ENCODE measurements around the gene MYO5B.

MYO5B gene

DNA sequence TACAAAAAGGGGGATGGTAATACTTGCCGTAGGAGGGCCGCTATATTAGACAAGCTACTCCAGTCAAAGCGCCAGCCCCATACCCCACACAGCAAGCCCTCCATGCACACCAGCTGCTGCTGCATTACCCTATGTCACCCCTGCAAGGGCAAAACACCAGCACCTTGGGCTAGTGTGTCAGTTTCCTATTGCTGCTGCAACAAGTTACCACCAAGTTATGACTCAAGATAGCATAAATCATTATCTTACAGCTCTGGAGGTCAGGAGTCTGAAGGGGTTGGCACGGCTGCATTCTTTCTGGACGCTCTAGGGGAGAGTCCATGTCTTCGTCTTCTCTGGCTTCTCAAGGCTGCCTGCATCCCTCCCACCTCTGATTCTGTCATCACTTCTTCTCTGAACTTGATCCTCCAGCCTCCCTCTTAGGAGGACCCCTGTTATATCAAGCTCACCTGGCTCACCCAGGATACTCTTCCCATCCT is 293.0 kb downstream of the MYO5B start:
- H2AFZ ChIP-seq (ENCODE audit: low read length): no peak overlapping the region
- H3K9me3 ChIP-seq (replicated peaks; ENCODE audit: insufficient read depth, low read length): no peaks in the 10 kb centered on the region
- H3F3A ChIP-seq (ENCODE audit: insufficient read depth, low read length): no peaks in the 10 kb centered on the region
- H3K4me2 ChIP-seq (ENCODE audit: low read depth, low read length): no peak overlapping the region
- no peak overlapping the region for H3K9ac ChIP-seq (ENCODE audit: low read length)
- no peaks in the 10 kb centered on the region for H3K9me2 ChIP-seq (replicated peaks; ENCODE audit: insufficient read depth, low read length)
- no peak for TF ChIP-seq EZH2phosphoT487 (IDR thresholded peaks at IDR 0.05; ENCODE audit: low read length)
- TF ChIP-seq, protein P1, sequence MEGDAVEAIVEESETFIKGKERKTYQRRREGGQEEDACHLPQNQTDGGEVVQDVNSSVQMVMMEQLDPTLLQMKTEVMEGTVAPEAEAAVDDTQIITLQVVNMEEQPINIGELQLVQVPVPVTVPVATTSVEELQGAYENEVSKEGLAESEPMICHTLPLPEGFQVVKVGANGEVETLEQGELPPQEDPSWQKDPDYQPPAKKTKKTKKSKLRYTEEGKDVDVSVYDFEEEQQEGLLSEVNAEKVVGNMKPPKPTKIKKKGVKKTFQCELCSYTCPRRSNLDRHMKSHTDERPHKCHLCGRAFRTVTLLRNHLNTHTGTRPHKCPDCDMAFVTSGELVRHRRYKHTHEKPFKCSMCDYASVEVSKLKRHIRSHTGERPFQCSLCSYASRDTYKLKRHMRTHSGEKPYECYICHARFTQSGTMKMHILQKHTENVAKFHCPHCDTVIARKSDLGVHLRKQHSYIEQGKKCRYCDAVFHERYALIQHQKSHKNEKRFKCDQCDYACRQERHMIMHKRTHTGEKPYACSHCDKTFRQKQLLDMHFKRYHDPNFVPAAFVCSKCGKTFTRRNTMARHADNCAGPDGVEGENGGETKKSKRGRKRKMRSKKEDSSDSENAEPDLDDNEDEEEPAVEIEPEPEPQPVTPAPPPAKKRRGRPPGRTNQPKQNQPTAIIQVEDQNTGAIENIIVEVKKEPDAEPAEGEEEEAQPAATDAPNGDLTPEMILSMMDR (IDR thresholded peaks at IDR 0.05; ENCODE audit: low read length): no peak
- TF ChIP-seq EZH2 (optimal IDR thresholded peaks at IDR 0.05; ENCODE audit: low read depth, low read length): no peak
- no peaks in the 10 kb centered on the region for H3K4me1 ChIP-seq (ENCODE audit: low read length)
- no peak overlapping the region for H3K27ac ChIP-seq (ENCODE audit: low read length)
- H3K79me2 ChIP-seq (ENCODE audit: low read length): no peaks in the 10 kb centered on the region
- no peaks in the 10 kb centered on the region for H4K20me1 ChIP-seq (ENCODE audit: insufficient read depth, low read length)
- no peaks in the 10 kb centered on the region for H3K27me3 ChIP-seq (replicated peaks; ENCODE audit: insufficient read depth, low read length)
- DNase-seq: no peak
- no peak overlapping the region for H3K4me3 ChIP-seq (ENCODE audit: low read length)
- no peaks in the 10 kb centered on the region for H3K36me3 ChIP-seq (replicated peaks; ENCODE audit: insufficient read depth, low read length)

DNA sequence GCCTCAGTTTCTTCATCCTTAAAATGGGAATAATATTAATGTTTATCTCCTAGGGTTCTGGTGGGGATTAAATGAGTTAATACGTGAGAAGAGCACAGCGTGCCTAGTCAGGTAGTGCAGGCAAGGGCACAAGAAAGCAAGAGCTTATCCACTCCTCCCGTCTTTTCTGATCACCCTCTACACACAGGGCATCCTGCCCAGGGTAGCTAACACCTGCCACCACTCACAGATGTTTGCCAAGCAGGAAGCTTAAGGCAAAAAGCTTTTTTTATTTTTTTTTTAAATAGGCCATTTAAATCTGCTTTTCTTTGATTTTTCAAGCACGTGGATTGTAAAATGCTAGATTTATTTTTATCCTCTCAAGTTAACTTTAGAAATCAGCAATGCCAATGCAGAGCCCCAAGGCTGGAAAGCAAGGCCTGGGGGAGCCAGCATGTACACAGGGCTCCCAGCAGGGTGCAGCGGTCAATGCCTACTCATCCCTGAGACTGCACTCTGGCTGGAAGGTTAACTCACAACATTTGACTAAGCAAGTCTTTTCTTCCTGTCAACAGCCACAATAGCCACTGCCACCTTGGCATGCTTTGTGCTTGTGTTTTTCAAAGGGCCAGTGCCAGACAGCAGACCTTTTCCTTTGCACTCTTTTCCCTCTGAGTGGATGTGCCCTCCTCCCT is 295.2 kb downstream of the MYO5B start:
- no peak for TF ChIP-seq EZH2 (optimal IDR thresholded peaks at IDR 0.05; ENCODE audit: low read depth, low read length)
- TF ChIP-seq, protein P1 (IDR thresholded peaks at IDR 0.05; ENCODE audit: low read length): peak; percentile 13; the same call in 1 of the 2 replicates
- Histone ChIP-seq H3F3A (ENCODE audit: insufficient read depth, low read length) (no peaks in the 10 kb centered on the region), H3K4me3 (ENCODE audit: low read length) (no peak overlapping the region), H3K9ac (ENCODE audit: low read length) (no peak overlapping the region), H4K20me1 (ENCODE audit: insufficient read depth, low read length) (no peaks in the 10 kb centered on the region), H3K9me2 (replicated peaks; ENCODE audit: insufficient read depth, low read length) (no peaks in the 10 kb centered on the region), H3K9me3 (replicated peaks; ENCODE audit: insufficient read depth, low read length) (no peaks in the 10 kb centered on the region), H3K36me3 (replicated peaks; ENCODE audit: insufficient read depth, low read length) (no peaks in the 10 kb centered on the region), H3K27ac (ENCODE audit: low read length) (no peak overlapping the region), H3K4me2 (ENCODE audit: low read depth, low read length) (no peak overlapping the region), H3K4me1 (ENCODE audit: low read length) (no peaks in the 10 kb centered on the region), H3K27me3 (replicated peaks; ENCODE audit: insufficient read depth, low read length) (no peaks in the 10 kb centered on the region), H2AFZ (ENCODE audit: low read length) (no peak overlapping the region), H3K79me2 (ENCODE audit: low read length) (no peaks in the 10 kb centered on the region)
- DNase-seq: peak; percentile 16

DNA sequence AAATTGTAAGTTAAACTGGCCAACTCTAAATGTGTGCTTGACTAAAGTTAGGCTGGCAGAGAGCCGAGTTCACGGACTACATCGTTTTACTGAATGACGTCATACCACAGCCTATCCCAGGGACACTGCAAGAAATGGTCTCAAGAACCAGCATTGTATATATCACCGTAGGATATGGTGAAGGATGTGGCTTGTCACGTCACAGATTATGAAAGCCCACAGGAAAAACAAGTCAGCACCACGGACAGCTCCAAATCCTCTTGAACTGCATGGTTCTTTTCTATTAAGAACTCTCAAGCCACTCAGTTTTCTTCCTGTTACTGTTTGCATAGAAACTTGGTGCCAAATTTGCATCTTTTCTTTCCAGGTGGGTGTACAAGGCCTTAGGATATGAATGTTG is 296.5 kb downstream of the MYO5B start:
- no peak overlapping the region for H3K4me2 ChIP-seq (ENCODE audit: low read depth, low read length)
- H3K4me1 ChIP-seq (ENCODE audit: low read length): no peaks in the 10 kb centered on the region
- DNase-seq: peak; percentile 65

More for the DNA sequence above, 296.5 kb downstream of the MYO5B start:
- H3K36me3 ChIP-seq (replicated peaks; ENCODE audit: insufficient read depth, low read length): no peaks in the 10 kb centered on the region
- H3K27me3 ChIP-seq (replicated peaks; ENCODE audit: insufficient read depth, low read length): no peaks in the 10 kb centered on the region
- no peak overlapping the region for H2AFZ ChIP-seq (ENCODE audit: low read length)
- H3F3A ChIP-seq (ENCODE audit: insufficient read depth, low read length): no peaks in the 10 kb centered on the region
- H3K4me3 ChIP-seq (ENCODE audit: low read length): no peak overlapping the region
- H3K9me3 ChIP-seq (replicated peaks; ENCODE audit: insufficient read depth, low read length): no peaks in the 10 kb centered on the region
- TF ChIP-seq, protein P1 (IDR thresholded peaks at IDR 0.05; ENCODE audit: low read length): no peak
- TF ChIP-seq EZH2 (optimal IDR thresholded peaks at IDR 0.05; ENCODE audit: low read depth, low read length): no peak
- TF ChIP-seq EZH2phosphoT487 (IDR thresholded peaks at IDR 0.05; ENCODE audit: low read length): no peak
- H3K9ac ChIP-seq (ENCODE audit: low read length): no peak overlapping the region
- H4K20me1 ChIP-seq (ENCODE audit: insufficient read depth, low read length): no peaks in the 10 kb centered on the region
- H3K79me2 ChIP-seq (ENCODE audit: low read length): no peaks in the 10 kb centered on the region
- no peaks in the 10 kb centered on the region for H3K9me2 ChIP-seq (replicated peaks; ENCODE audit: insufficient read depth, low read length)
- H3K27ac ChIP-seq (ENCODE audit: low read length): no peak overlapping the region
